Neural progenitor cell (in vitro differentiated cells): ENCODE results near the gene KRT2. TPM values are rescaled to one million over a fixed set of nuclear protein-coding genes. Genes with fewer than 3 reads are reported as not detected.
"Not testable (repeated sequence)": the region's sequence is repeated elsewhere in the genome, so short reads cannot be mapped to it uniquely, and the experiment has no call there.

ENCODE experiments used
- DNase-seq: peaks from one replicate; pipeline ENCODE4 v3.0.0-alpha.2; 2016; ENCODE audit warnings: low spot score
- H2AFZ ChIP-seq: fragments of 200-600 bp; sonication (generic); replicated peaks from 2 replicates; pipeline ENCODE4 v1.6.1; 2016; ENCODE audit warnings: antibody characterized with exemption
- H3F3A ChIP-seq: fragments of 200-600 bp; sonication (generic); 2 replicates; pipeline ENCODE4 v1.6.1; 2016; ENCODE audit warnings: antibody characterized with exemption, low read depth
- H3K27ac ChIP-seq: fragments of 200-600 bp; sonication (generic); 2 replicates; pipeline ENCODE4 v1.5.1; 2016; ENCODE audit warnings: mild to moderate bottlenecking
- H3K27me3 ChIP-seq: fragments of 200-600 bp; sonication (generic); 2 replicates; pipeline ENCODE4 v1.6.1; 2016; ENCODE audit warnings: mild to moderate bottlenecking, moderate library complexity
- H3K36me3 ChIP-seq: fragments of 200-600 bp; sonication (generic); 2 replicates; pipeline ENCODE4 v1.5.1; 2016
- H3K4me1 ChIP-seq: fragments of 200-600 bp; sonication (generic); 2 replicates; pipeline ENCODE4 v1.6.1; 2016; ENCODE audit warnings: mixed run types
- H3K4me2 ChIP-seq: fragments of 200-600 bp; sonication (generic); 2 replicates; pipeline ENCODE4 v1.6.1; 2016
- H3K4me3 ChIP-seq: fragments of 200-600 bp; sonication (generic); 2 replicates; pipeline ENCODE4 v1.5.1; 2016
- H3K79me2 ChIP-seq: fragments of 200-600 bp; sonication (generic); 2 replicates; pipeline ENCODE4 v1.6.1; 2016; ENCODE audit warnings: low read depth
- H3K9ac ChIP-seq: fragments of 200-600 bp; sonication (generic); 2 replicates; pipeline ENCODE4 v1.6.1; 2016
- H3K9me3 ChIP-seq: fragments of 200-600 bp; sonication (generic); 2 replicates; pipeline ENCODE4 v1.5.1; 2016; ENCODE audit warnings: low read depth
- H4K20me1 ChIP-seq: fragments of 200-600 bp; sonication (generic); 2 replicates; pipeline ENCODE4 v1.6.1; 2016; ENCODE audit warnings: low read depth
- H3K27ac Mint-ChIP-seq: 3 replicates; pipeline ENCODE4 v1.8.0; 2021; ENCODE audit warnings: mixed read lengths
- H3K27me3 Mint-ChIP-seq: 2 replicates; pipeline ENCODE4 v1.8.0; 2022; ENCODE audit warnings: low read depth, mild to moderate bottlenecking, inconsistent platforms, moderate library complexity, mixed read lengths; ENCODE audit not compliant: insufficient read depth
- H3K36me3 Mint-ChIP-seq: 3 replicates; pipeline ENCODE4 v1.8.0; 2021; ENCODE audit warnings: mixed read lengths
- H3K4me1 Mint-ChIP-seq: 3 replicates; pipeline ENCODE4 v1.8.0; 2021; ENCODE audit warnings: mixed read lengths
- H3K4me3 Mint-ChIP-seq: 3 replicates; pipeline ENCODE4 v1.8.0; 2021; ENCODE audit warnings: mild to moderate bottlenecking, moderate library complexity, mixed read lengths
- H3K9me3 Mint-ChIP-seq: 3 replicates; pipeline ENCODE4 v1.8.0; 2020; ENCODE audit warnings: mixed read lengths
- EZH2 ChIP-seq: fragments of 200-600 bp; sonication (generic); IDR thresholded peaks from 2 replicates; pipeline ENCODE4 v1.6.1; 2017; ENCODE audit warnings: antibody characterized with exemption, mild to moderate bottlenecking, moderate library complexity
- EZH2phosphoT487 ChIP-seq: fragments of 200-600 bp; sonication (generic); IDR thresholded peaks from 2 replicates; pipeline ENCODE4 v1.6.1; 2017; ENCODE audit warnings: antibody characterized with exemption
- total RNA-seq: library from RNA; depleted of rRNA; stranded (reverse); fragments of >200 nt; gene quantifications from 2 replicates; pipeline ENCODE4 v1.2.3, GENCODE V29; 2015; ENCODE audit warnings: low replicate concordance
- TF ChIP-seq, protein P1 (sequence below): fragments of 200-600 bp; sonication (generic); IDR thresholded peaks from 2 replicates; pipeline ENCODE4 v1.5.1; 2017; ENCODE audit warnings: antibody characterized with exemption, mild to moderate bottlenecking

The KRT2 gene
- total RNA-seq, 1 donor from 2014 or later: not detected

DNA sequence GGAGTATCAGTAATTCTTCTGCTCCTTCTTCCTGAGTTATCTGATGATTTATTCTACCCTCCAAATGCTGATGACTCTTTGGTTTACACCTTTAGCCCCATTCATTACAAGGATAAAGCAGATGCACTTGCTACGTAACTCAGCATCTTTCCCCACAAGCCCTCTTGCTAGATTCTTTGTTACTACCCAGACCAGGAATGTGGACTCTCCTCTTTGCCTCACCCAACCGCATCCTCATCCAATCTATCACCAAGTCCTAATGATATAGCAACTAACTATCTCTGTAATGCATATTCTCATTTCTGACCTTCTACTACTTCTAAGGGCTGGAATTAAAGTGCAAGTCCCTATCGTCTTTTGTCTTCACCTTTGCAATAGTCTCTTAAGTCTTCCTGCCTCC, 18.9 kb upstream of the KRT2 start:
- TF ChIP-seq, protein P1, sequence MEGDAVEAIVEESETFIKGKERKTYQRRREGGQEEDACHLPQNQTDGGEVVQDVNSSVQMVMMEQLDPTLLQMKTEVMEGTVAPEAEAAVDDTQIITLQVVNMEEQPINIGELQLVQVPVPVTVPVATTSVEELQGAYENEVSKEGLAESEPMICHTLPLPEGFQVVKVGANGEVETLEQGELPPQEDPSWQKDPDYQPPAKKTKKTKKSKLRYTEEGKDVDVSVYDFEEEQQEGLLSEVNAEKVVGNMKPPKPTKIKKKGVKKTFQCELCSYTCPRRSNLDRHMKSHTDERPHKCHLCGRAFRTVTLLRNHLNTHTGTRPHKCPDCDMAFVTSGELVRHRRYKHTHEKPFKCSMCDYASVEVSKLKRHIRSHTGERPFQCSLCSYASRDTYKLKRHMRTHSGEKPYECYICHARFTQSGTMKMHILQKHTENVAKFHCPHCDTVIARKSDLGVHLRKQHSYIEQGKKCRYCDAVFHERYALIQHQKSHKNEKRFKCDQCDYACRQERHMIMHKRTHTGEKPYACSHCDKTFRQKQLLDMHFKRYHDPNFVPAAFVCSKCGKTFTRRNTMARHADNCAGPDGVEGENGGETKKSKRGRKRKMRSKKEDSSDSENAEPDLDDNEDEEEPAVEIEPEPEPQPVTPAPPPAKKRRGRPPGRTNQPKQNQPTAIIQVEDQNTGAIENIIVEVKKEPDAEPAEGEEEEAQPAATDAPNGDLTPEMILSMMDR: no peak
- H3K79me2 ChIP-seq: no peaks in the 10 kb centered on the region
- no peak overlapping the region for H3K4me3 Mint-ChIP-seq
- H3K9ac ChIP-seq: no peak overlapping the region
- H3K27me3 ChIP-seq: peaks cover 4% of the 10 kb centered on the region
- no peaks in the 10 kb centered on the region for H3K36me3 Mint-ChIP-seq
- no peak overlapping the region for H2AFZ ChIP-seq
- H3K27me3 Mint-ChIP-seq: peaks cover 2% of the 10 kb centered on the region
- H3K9me3 Mint-ChIP-seq: no peaks in the 10 kb centered on the region
- no peaks in the 10 kb centered on the region for H3K4me1 Mint-ChIP-seq
- DNase-seq: no peak
- no peak overlapping the region for H3K27ac ChIP-seq
- H3K27ac Mint-ChIP-seq: no peak overlapping the region
- no peaks in the 10 kb centered on the region for H3K4me1 ChIP-seq
- H3K4me3 ChIP-seq: no peak overlapping the region
- H3F3A ChIP-seq: no peaks in the 10 kb centered on the region
- H3K9me3 ChIP-seq: no peaks in the 10 kb centered on the region
- no peaks in the 10 kb centered on the region for H4K20me1 ChIP-seq
- no peak overlapping the region for H3K4me2 ChIP-seq
- no peaks in the 10 kb centered on the region for H3K36me3 ChIP-seq

DNA sequence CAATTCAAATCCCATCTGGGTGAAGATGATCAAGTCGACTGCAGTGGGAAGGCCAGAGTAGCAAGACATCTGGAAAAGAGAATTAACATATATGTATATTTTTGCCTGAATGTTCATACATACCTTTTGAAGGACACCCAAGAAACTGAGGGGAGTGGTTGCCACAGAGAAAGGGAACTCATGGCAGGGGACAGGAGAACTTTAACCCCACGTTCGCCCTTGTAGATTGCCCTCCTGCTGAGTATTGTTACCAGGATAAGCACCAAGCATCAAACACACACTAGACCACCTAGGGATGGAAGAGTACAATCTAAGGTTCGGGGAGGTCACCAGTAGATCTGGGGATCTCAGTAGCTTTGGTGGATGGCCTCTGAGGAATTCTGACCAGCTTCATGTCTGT, 18.5 kb upstream of the KRT2 start:
- Histone ChIP-seq H3K9ac (no peak overlapping the region), H2AFZ (no peak overlapping the region), H3K27me3 (peaks cover 4% of the 10 kb centered on the region), H3K79me2 (no peaks in the 10 kb centered on the region), H3K9me3 (no peaks in the 10 kb centered on the region), H3K4me2 (no peak overlapping the region), H4K20me1 (no peaks in the 10 kb centered on the region), H3K36me3 (no peaks in the 10 kb centered on the region), H3K4me3 (no peak overlapping the region), H3K27ac (no peak overlapping the region), H3F3A (no peaks in the 10 kb centered on the region), H3K4me1 (no peaks in the 10 kb centered on the region)
- no peaks in the 10 kb centered on the region for H3K4me1 Mint-ChIP-seq
- H3K27me3 Mint-ChIP-seq: peaks cover 2% of the 10 kb centered on the region
- no peak overlapping the region for H3K4me3 Mint-ChIP-seq
- no peaks in the 10 kb centered on the region for H3K9me3 Mint-ChIP-seq
- H3K27ac Mint-ChIP-seq: no peak overlapping the region
- H3K36me3 Mint-ChIP-seq: no peaks in the 10 kb centered on the region
- DNase-seq: no peak
- no peak for TF ChIP-seq EZH2phosphoT487

DNA sequence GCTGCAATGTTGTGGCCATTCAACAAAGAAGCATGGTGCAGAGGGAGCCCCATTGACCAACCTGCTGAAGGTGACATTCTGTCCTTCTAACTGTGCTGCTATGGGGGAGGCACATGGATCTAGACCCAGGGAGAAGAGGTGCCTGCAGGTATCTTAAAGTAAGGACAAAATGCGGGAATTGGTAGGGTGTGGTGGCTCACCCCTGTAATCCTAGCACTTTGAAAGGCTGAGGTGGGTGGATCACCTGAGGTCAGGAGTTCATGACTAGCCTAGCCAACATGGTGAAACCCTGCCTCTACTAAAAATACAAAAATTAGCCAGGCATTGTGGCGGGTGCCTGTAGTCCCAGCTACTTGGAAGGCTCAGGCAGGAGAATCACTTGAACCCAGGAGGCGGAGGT, 17.9 kb upstream of the KRT2 start:
- not testable (repeated sequence) for H3K4me1 ChIP-seq, DNase-seq, H3K9me3 ChIP-seq, H3F3A ChIP-seq, H3K27ac ChIP-seq, H3K79me2 ChIP-seq, H3K36me3 ChIP-seq, H3K27me3 ChIP-seq, H3K4me3 ChIP-seq, H2AFZ ChIP-seq, H3K9me3 Mint-ChIP-seq, H3K4me1 Mint-ChIP-seq, H3K27ac Mint-ChIP-seq, H3K36me3 Mint-ChIP-seq, H4K20me1 ChIP-seq, H3K27me3 Mint-ChIP-seq, H3K4me2 ChIP-seq, H3K4me3 Mint-ChIP-seq, H3K9ac ChIP-seq

DNA sequence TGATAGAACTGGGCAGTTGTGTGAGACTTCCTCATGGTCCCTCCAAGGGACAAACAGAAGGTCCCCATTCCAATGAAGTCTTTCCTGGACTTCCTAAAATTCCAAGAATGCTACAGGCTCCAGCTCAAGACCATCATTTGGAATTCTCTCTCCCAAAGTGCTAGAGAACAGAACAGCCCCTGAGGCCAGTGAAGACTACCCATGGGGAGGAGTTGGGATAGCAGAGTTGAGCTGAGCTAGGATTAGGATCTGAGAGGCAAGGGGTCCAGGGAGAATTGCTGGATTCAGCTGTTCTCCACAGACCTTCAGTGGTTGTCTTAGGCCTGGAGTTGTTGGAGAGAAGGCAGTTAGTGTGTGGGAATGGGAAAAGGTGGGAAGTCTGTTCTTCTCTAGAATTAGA, 17.4 kb upstream of the KRT2 start:
- Mint-ChIP-seq H3K4me3 (no peak overlapping the region), H3K27me3 (peaks cover 2% of the 10 kb centered on the region), H3K36me3 (no peaks in the 10 kb centered on the region), H3K9me3 (no peaks in the 10 kb centered on the region), H3K27ac (no peak overlapping the region), H3K4me1 (no peaks in the 10 kb centered on the region)
- Histone ChIP-seq H3K4me3 (no peak overlapping the region), H3K9me3 (no peaks in the 10 kb centered on the region), H3K36me3 (no peaks in the 10 kb centered on the region), H3K27me3 (peaks cover 2% of the 10 kb centered on the region), H2AFZ (no peak overlapping the region), H3K27ac (no peak overlapping the region), H3K79me2 (no peaks in the 10 kb centered on the region), H3F3A (no peaks in the 10 kb centered on the region), H3K9ac (no peak overlapping the region), H3K4me2 (no peak overlapping the region), H4K20me1 (no peaks in the 10 kb centered on the region), H3K4me1 (no peaks in the 10 kb centered on the region)
- TF ChIP-seq, protein P1: no peak
- TF ChIP-seq EZH2 (no peak), EZH2phosphoT487 (no peak)
- no peak for DNase-seq
